BE2C (cell line): ENCODE measurements around the gene PSMC2.

Source experiments
- DNase-seq: peaks from one replicate; pipeline ENCODE4 v3.0.0-alpha.2; 2020
- H3K27me3 ChIP-seq: fragments of 250-450 bp; sonication (Bioruptor Pico); 2 replicates; pipeline ENCODE4 v1.5.1; 2020; ENCODE audit warnings: mild to moderate bottlenecking
- H3K36me3 ChIP-seq: fragments of 250-450 bp; sonication (Bioruptor Pico); 2 replicates; pipeline ENCODE4 v1.5.1; 2020; ENCODE audit warnings: mild to moderate bottlenecking
- H3K4me1 ChIP-seq: fragments of 250-450 bp; sonication (Bioruptor Pico); 2 replicates; pipeline ENCODE4 v1.5.1; 2020
- H3K4me3 ChIP-seq: 2 replicates; pipeline ENCODE4 v1.5.1; 2011; ENCODE audit warnings: low read depth, low read length
- H3K9me3 ChIP-seq: fragments of 250-450 bp; sonication (Bioruptor Pico); 2 replicates; pipeline ENCODE4 v1.5.1; 2020
- CTCF ChIP-seq: IDR thresholded peaks from 2 replicates; pipeline ENCODE4 v1.5.1; 2012; ENCODE audit warnings: mild to moderate bottlenecking, low read depth, low read length

PSMC2 gene

GRCh38 chr7:103349805-103350204, 2.4 kb downstream of the PSMC2 start:
- no peaks in the 10 kb centered on the region for H3K4me1 ChIP-seq
- H3K36me3 ChIP-seq: peaks cover 21% of the 10 kb centered on the region
- H3K27me3 ChIP-seq: no peaks in the 10 kb centered on the region
- no peaks in the 10 kb centered on the region for H3K9me3 ChIP-seq
- TF ChIP-seq CTCF: no peak
- H3K4me3 ChIP-seq: no peak overlapping the region
- no peak for DNase-seq

- H3K9me3 ChIP-seq: no peaks in the 10 kb centered on the region
- no peak overlapping the region for H3K4me3 ChIP-seq
- H3K27me3 ChIP-seq: no peaks in the 10 kb centered on the region
- no peak for DNase-seq
- H3K4me1 ChIP-seq: no peaks in the 10 kb centered on the region
- no peak for TF ChIP-seq CTCF
- H3K36me3 ChIP-seq: peaks cover 49% of the 10 kb centered on the region
Observed at GRCh38 chr7:103369432-103369831, 22.0 kb downstream of the PSMC2 start.

- Histone ChIP-seq H3K36me3 (peaks cover 7% of the 10 kb centered on the region), H3K4me3 (no peak overlapping the region), H3K27me3 (no peaks in the 10 kb centered on the region; the same call in none of the 2 replicates), H3K4me1 (no peaks in the 10 kb centered on the region), H3K9me3 (no peaks in the 10 kb centered on the region)
- no peak for DNase-seq
- no peak for TF ChIP-seq CTCF
Observed at GRCh38 chr7:103373866-103374643, 26.6 kb downstream of the PSMC2 start.

GRCh38 chr7:103379270-103379975, 32.0 kb downstream of the PSMC2 start:
- TF ChIP-seq CTCF: no peak
- no peaks in the 10 kb centered on the region; the same call in none of the 2 replicates for H3K27me3 ChIP-seq
- no peaks in the 10 kb centered on the region for H3K4me1 ChIP-seq
- no peak for DNase-seq
- no peaks in the 10 kb centered on the region for H3K9me3 ChIP-seq
- no peak overlapping the region for H3K4me3 ChIP-seq
- H3K36me3 ChIP-seq: no peaks in the 10 kb centered on the region

- H3K4me1 ChIP-seq: no peaks in the 10 kb centered on the region
- TF ChIP-seq CTCF: no peak
Observed at GRCh38 chr7:103380395-103381191, 33.1 kb downstream of the PSMC2 start.

More at GRCh38 chr7:103380395-103381191, 33.1 kb downstream of the PSMC2 start:
- H3K9me3 ChIP-seq: no peaks in the 10 kb centered on the region
- H3K4me3 ChIP-seq: no peak overlapping the region
- H3K36me3 ChIP-seq: no peaks in the 10 kb centered on the region
- H3K27me3 ChIP-seq: no peaks in the 10 kb centered on the region; the same call in none of the 2 replicates
- no peak for DNase-seq
